Esophagus squamous epithelium (tissue), 5 donors: ENCODE data around the gene KANSL2. TPM values are rescaled to one million over a fixed set of nuclear protein-coding genes. Genes with fewer than 3 reads are reported as not detected.

Experiments used
- DNase-seq: peaks from one replicate; lab custom pipeline; 2025; lab: John Stamatoyannopoulos, UW
- H3K27ac ChIP-seq, 4 donors: fragments of 200-600 bp; sonication (generic); one replicate each; pipeline ENCODE4 v1.5.1; 2016 to 2019; ENCODE audit warnings: mild to moderate bottlenecking in 1 of 4
- H3K27me3 ChIP-seq, 4 donors: fragments of 200-600 bp; sonication (generic); 1 replicate in 3 of 4; 2 replicates in 1 of 4; pipeline versions ENCODE4 v1.5.1 to v1.6.0; 2017 to 2021; ENCODE audit warnings: antibody characterized with exemption in 1 of 4
- H3K36me3 ChIP-seq, 3 donors: fragments of 200-600 bp; sonication (generic); one replicate each; pipeline ENCODE4 v1.5.1; 2016 to 2019
- H3K4me1 ChIP-seq, 3 donors: fragments of 200-600 bp; sonication (generic); one replicate each; pipeline ENCODE4 v1.5.1; 2017 to 2019
- H3K4me3 ChIP-seq, 4 donors: fragments of 200-600 bp; sonication (generic); 1 replicate in 3 of 4; 2 replicates in 1 of 4; pipeline ENCODE4 v1.5.1; 2016 to 2019; ENCODE audit warnings: mild to moderate bottlenecking in 2 of 4, moderate library complexity in 1 of 4
- H3K9me3 ChIP-seq, 3 donors: fragments of 200-600 bp; sonication (generic); one replicate each; pipeline ENCODE4 v1.5.1; 2016 to 2019
- CTCF ChIP-seq, 6 experiments: fragments of 450-650 bp in 4 of 6; fragments of 200-600 bp in 2 of 6; sonication (generic) in 2 of 6; IDR thresholded peaks; one replicate each; pipeline ENCODE4 v1.5.1; 2016 to 2019; ENCODE audit warnings: antibody characterized with exemption in 6 of 6, mild to moderate bottlenecking in 4 of 6, moderate library complexity in 4 of 6
- POLR2A ChIP-seq, 4 donors: fragments of 450-650 bp; IDR thresholded peaks; one replicate each; pipeline ENCODE4 v1.6.1; 2017; ENCODE audit warnings: antibody characterized with exemption in 4 of 4, mild to moderate bottlenecking in 4 of 4, moderate library complexity in 3 of 4
- WGBS, 2 donors: methylation state at CpG; one replicate each; pipeline ENCODE4 v1.1.5; 2018; 5-methylcytosine and 5-hydroxymethylcytosine counted together
- intact Hi-C: fragments of 100-400 bp; cut with DNase I; formaldehyde crosslinking; loops from one replicate; pipeline ENCODE4 v1.15.0; 2022
- total RNA-seq, 4 donors: library from RNA; depleted of rRNA; stranded (reverse); fragments of >200 nt; gene quantifications; one replicate each; pipeline ENCODE4 v1.1.0, GENCODE V29; 2016
- donor health status: DM: yes; HTN: yes; CAD: no.

KANSL2 gene
- total RNA-seq, 4 donors from 2014 or later, result 23.9 to 46.0 (median 33.3) TPM

- 71 to 74% methylated on average over 4 of the region's 4 CpGs for WGBS, 2 donors
- Histone ChIP-seq H3K36me3 (peaks cover 7 to 78% (median 32%) of the 10 kb centered on the region in 3 donors), H3K4me1 (no peaks in the 10 kb centered on the region), H3K4me3 (no peak overlapping the region), H3K27ac (no peak overlapping the region), H3K9me3 (no peaks in the 10 kb centered on the region), H3K27me3 (no peaks in the 10 kb centered on the region)
- DNase-seq, result no peak
- no peak for TF ChIP-seq POLR2A (IDR thresholded peaks at IDR 0.05)
- no peak for TF ChIP-seq CTCF (IDR thresholded peaks at IDR 0.05)
- intact Hi-C loops, result no loop called here
These were observed 8.4 kb upstream of the KANSL2 start for GRCh38 chr12:48690436-48690835.

- Histone ChIP-seq H3K36me3 (peaks cover 7 to 62% (median 26%) of the 10 kb centered on the region in 3 donors), H3K4me1 (no peaks in the 10 kb centered on the region), H3K27ac (no peak overlapping the region), H3K27me3 (no peaks in the 10 kb centered on the region), H3K9me3 (no peaks in the 10 kb centered on the region), H3K4me3 (no peak overlapping the region)
- WGBS, 2 donors, result 33 to 54% methylated on average over 1 of the region's 1 CpG
- TF ChIP-seq POLR2A (IDR thresholded peaks at IDR 0.05) (no peak), CTCF (IDR thresholded peaks at IDR 0.05) (no peak)
- intact Hi-C loops, result no loop called here
- DNase-seq, result no peak
These were observed 6.8 kb upstream of the KANSL2 start for GRCh38 chr12:48688836-48689235.

GRCh38 chr12:48687592-48687991 lies 5.6 kb upstream of the KANSL2 start:
- intact Hi-C loops, result no loop called here
- Histone ChIP-seq H3K27me3 (no peaks in the 10 kb centered on the region), H3K36me3 (peaks cover 0 to 49% (median 15%) of the 10 kb centered on the region in 3 donors), H3K9me3 (no peaks in the 10 kb centered on the region), H3K4me3 (no peak overlapping the region), H3K4me1 (peaks cover 0 to 5% (median 0%) of the 10 kb centered on the region in 3 donors), H3K27ac (no peak overlapping the region)
- 66 to 77% methylated on average over 4 of the region's 4 CpGs for WGBS, 2 donors
- TF ChIP-seq CTCF (IDR thresholded peaks at IDR 0.05) (no peak), POLR2A (IDR thresholded peaks at IDR 0.05) (no peak)
- no peak for DNase-seq

- no peak for TF ChIP-seq CTCF (IDR thresholded peaks at IDR 0.05)
- TF ChIP-seq POLR2A (IDR thresholded peaks at IDR 0.05), result no peak
- Histone ChIP-seq H3K4me3 (no peak overlapping the region), H3K36me3 (peaks cover 0 to 41% (median 15%) of the 10 kb centered on the region in 3 donors), H3K27me3 (no peaks in the 10 kb centered on the region), H3K9me3 (no peaks in the 10 kb centered on the region), H3K4me1 (peaks cover 0 to 8% (median 0%) of the 10 kb centered on the region in 3 donors), H3K27ac (no peak overlapping the region)
- intact Hi-C loops, result no loop called here
- no peak for DNase-seq
- WGBS, 2 donors, result 86 to 92% methylated on average over 6 of the region's 6 CpGs
These were observed 4.7 kb upstream of the KANSL2 start for GRCh38 chr12:48686615-48687334.

- intact Hi-C loops, result no loop called here
- Histone ChIP-seq H3K9me3 (no peaks in the 10 kb centered on the region), H3K4me3 (no peak overlapping the region), H3K36me3 (peaks cover 0 to 35% (median 15%) of the 10 kb centered on the region in 3 donors), H3K27me3 (no peaks in the 10 kb centered on the region), H3K4me1 (peaks cover 0 to 10% (median under 1%) of the 10 kb centered on the region in 3 donors), H3K27ac (no peak overlapping the region)
- DNase-seq, result no peak
- TF ChIP-seq POLR2A (IDR thresholded peaks at IDR 0.05) (no peak), CTCF (IDR thresholded peaks at IDR 0.05) (no peak)
- 46 to 50% methylated on average over 3 of the region's 3 CpGs for WGBS, 2 donors
These were observed 4.1 kb upstream of the KANSL2 start for GRCh38 chr12:48686037-48686595.
